ENCODE data around the gene CEMIP2.
"Not testable (repeated sequence)": the region's sequence is repeated elsewhere in the genome, so short reads cannot be mapped to it uniquely, and the experiment has no call there.

CEMIP2 gene

DNA sequence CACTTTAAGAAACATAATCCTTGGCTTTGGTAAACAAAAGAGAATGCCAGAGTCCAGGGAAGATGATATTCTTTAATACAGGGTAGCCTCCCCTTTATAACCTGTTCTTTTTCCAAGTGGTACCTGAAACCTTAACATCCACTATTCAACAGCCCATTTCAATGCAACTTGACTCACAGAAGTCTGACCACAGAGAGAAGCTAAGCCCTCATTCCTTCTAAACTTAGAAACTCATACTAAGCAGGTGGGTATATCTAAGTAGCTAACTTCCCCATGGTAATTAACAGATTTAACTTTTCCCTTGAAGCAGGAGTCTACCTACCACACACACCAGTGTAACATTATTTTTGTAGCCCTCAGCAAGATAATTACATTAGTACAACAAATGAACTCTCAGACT lies 91.9 kb downstream of the CEMIP2 start:
- H3K9me3 Mint-ChIP-seq: peaks cover 5% of the 10 kb centered on the region
- peak overlapping the region; percentile 28 for H3K27ac Mint-ChIP-seq
- ATAC-seq (peak; percentile 52), DNase-seq (no peak)
- H3K27me3 Mint-ChIP-seq: no peaks in the 10 kb centered on the region
- no peak overlapping the region for H3K4me3 Mint-ChIP-seq
- H3K4me1 Mint-ChIP-seq: peaks cover 32% of the 10 kb centered on the region
- H3K36me3 Mint-ChIP-seq (ENCODE audit: low read depth): peaks cover 7% of the 10 kb centered on the region

DNA sequence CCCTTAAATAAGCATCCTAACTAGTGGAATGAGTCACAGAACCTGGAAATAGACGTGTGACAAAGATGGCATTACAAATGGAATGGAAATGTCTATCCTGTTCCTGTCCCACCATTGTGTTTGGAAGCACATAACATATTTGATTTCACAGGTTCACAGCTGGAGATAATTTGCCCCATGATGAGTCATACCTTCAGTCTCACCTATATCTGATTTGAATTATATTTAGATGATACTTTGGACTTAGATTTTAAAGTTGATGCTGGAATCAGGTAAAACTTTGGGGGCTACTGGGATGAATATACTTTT lies 92.5 kb downstream of the CEMIP2 start:
- no peak for ATAC-seq

DNA sequence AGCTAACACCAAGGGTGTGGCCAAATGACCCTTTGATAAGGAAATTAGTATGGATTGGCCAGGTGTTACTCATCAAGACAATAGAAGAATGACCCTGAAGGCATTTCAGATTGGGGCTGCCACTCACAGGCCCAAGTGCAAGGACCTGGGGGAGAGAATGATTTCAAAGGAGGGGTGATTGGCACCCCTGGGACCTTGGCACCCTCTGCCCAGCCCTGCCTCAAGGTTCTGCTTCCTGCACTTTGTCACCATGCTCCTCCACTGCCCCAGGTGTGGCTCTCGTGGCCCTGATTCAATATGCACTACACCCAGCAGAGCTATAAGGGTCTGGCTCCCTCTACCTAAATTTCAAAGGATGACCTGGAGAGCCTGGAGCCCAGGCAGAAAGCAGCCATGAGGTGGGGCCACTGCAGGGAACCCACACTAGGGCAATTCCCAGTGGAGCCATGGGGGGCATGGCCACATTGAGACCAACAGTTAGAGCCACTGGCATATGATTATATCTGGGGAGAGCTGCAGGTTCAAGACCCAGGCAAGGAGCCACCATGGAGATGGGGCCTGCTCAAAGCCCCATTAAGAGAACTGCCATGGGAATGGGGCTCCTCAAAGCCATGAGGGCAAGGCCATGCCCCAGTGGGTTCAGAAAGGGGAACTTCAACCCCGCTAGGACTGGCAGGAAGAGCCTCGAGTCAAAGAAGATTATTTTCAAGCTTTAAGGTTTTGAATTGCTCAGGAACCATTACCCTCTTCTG lies 93.0 kb downstream of the CEMIP2 start:
- no peak overlapping the region for H3K4me3 Mint-ChIP-seq
- ATAC-seq (no peak), DNase-seq (no peak)
- H3K36me3 Mint-ChIP-seq (ENCODE audit: low read depth): peaks cover 7% of the 10 kb centered on the region
- H3K27ac Mint-ChIP-seq: no peak overlapping the region
- peaks cover 5% of the 10 kb centered on the region for H3K9me3 Mint-ChIP-seq
- no peaks in the 10 kb centered on the region for H3K27me3 Mint-ChIP-seq
- H3K4me1 Mint-ChIP-seq: peaks cover 32% of the 10 kb centered on the region

More for the DNA sequence above, 92.5 kb downstream of the CEMIP2 start:
- no peak overlapping the region for H3K4me3 Mint-ChIP-seq
- no peak for DNase-seq
- H3K36me3 Mint-ChIP-seq (ENCODE audit: low read depth): peaks cover 7% of the 10 kb centered on the region
- peaks cover 32% of the 10 kb centered on the region for H3K4me1 Mint-ChIP-seq
- H3K27me3 Mint-ChIP-seq: no peaks in the 10 kb centered on the region
- peaks cover 5% of the 10 kb centered on the region for H3K9me3 Mint-ChIP-seq
- no peak overlapping the region for H3K27ac Mint-ChIP-seq

DNA sequence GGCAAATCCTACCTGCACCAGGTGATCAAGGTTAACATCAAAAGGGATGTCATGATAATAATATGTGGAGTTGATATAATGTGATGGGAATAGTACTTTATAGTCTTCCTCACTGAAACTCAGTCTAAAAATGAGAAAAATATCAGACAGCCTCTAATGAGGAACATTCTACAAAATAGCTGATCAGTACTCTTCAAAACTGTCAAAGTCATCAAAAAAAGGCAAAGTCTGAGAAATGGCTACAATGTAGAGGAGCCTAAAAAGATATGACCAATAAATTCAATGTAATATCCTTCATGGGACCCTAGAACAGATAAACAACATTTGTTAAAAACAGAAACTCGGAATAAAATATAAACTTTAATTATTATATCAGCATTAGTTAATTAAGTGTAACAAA lies 95.7 kb downstream of the CEMIP2 start:
- no peak overlapping the region for H3K27ac Mint-ChIP-seq
- ATAC-seq (no peak), DNase-seq (no peak)
- no peak overlapping the region for H3K4me3 Mint-ChIP-seq
- peaks cover 5% of the 10 kb centered on the region for H3K9me3 Mint-ChIP-seq
- peaks cover 3% of the 10 kb centered on the region for H3K36me3 Mint-ChIP-seq (ENCODE audit: low read depth)
- H3K27me3 Mint-ChIP-seq: no peaks in the 10 kb centered on the region
- H3K4me1 Mint-ChIP-seq: peaks cover 17% of the 10 kb centered on the region

DNA sequence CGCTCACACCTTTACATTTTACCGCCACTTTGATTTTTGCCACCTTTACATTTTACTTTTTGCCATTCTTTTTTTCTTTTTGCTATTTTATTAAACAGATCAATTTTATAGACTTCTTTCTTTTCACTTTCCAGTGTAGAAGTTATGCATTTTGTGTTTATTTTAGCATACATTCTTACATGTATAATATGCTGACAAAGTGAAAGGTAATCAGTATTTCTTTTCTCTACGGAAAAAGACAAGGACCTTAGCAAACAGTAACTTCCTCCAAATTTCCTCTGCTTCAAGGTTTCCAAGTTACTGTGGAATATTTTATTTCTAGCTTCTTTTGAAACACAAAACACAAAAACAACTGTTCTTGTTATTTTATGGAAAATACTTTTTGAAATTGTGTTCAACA lies 97.0 kb downstream of the CEMIP2 start:
- H3K36me3 Mint-ChIP-seq (ENCODE audit: low read depth): peaks cover 3% of the 10 kb centered on the region
- no peak overlapping the region for H3K4me3 Mint-ChIP-seq
- H3K27ac Mint-ChIP-seq: no peak overlapping the region
- peaks cover 8% of the 10 kb centered on the region for H3K4me1 Mint-ChIP-seq
- DNase-seq (no peak), ATAC-seq (no peak)
- peaks cover 5% of the 10 kb centered on the region for H3K9me3 Mint-ChIP-seq
- no peaks in the 10 kb centered on the region for H3K27me3 Mint-ChIP-seq

DNA sequence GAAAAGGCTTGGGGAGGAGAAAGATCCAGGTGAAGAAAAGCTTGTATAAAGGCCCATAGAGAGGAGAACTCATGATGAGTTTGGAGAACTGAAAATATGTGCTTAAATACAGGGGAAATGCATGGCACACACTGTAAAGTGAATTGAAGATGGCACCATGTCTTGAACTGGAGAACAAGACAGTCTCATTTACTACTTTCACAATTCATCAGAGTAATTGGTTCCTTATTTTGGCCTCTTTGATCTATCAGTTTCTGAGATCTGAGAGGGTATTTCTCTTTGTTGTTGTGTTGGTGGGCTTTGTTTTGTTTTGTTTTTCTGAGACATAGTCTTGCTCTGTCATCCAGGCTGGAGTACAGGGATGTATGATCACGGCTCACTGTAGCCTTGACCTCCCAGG lies 98.2 kb downstream of the CEMIP2 start:
- ATAC-seq (no peak), DNase-seq (no peak)
- Mint-ChIP-seq H3K4me3 (no peak overlapping the region), H3K27ac (no peak overlapping the region), H3K9me3 (no peaks in the 10 kb centered on the region), H3K27me3 (no peaks in the 10 kb centered on the region), H3K4me1 (no peaks in the 10 kb centered on the region), H3K36me3 (ENCODE audit: low read depth) (no peaks in the 10 kb centered on the region)

DNA sequence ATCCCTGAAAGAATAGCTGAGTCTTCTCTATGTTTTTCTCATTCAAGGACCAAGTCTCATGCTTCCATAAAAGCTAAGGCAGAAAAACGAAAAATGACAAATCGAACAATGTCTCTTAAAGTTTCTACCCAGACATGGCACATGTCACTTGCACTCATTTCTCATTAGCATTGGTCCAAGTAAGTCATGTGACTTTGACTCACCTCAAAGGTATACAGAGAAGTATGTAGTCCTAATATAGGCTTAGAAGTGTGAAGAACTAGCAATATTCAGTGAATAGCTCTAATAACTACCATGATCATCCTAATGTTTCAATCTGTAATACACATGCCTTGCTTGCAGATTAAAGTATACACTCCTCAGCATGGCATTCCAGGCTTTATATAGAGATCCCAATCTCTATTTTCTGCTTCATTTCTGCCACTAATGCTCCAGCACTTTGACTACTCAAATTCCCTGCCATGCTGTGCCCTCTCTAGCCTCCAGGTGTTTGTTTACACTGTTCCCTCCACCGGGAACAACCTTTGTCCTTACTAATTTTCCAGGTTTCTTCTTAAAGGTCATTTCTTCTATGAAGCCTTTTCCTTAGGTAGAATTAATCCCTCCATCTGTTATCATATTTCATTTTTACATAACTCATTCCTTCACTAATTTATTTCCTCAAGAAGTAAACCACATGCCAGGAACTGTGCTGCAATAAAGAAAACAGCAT lies 98.9 kb downstream of the CEMIP2 start:
- no peak for ATAC-seq
- no peaks in the 10 kb centered on the region for H3K27me3 Mint-ChIP-seq
- H3K4me1 Mint-ChIP-seq: no peaks in the 10 kb centered on the region
- no peak overlapping the region for H3K27ac Mint-ChIP-seq
- no peaks in the 10 kb centered on the region for H3K9me3 Mint-ChIP-seq
- H3K36me3 Mint-ChIP-seq (ENCODE audit: low read depth): no peaks in the 10 kb centered on the region
- H3K4me3 Mint-ChIP-seq: no peak overlapping the region
- no peak for DNase-seq

DNA sequence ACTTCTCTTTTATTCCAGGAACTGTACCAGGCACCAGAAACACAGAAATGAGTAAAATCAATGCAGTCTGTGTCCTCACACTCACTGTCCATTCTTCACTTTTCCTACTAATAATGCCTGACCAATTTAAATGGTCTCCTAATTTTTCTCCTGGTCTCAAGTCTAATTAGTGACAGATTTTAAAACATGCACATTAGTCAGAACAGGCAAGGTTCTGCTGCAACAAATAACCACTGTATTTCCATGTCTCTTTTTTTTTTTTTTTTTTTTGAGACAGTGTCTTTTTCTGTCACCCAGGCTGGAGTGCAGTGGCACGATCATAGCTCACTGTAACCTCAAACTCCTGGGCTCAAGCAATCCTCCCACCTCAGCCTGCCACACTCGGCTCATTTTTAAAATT lies 99.6 kb downstream of the CEMIP2 start:
- no peak overlapping the region for H3K27ac Mint-ChIP-seq
- H3K36me3 Mint-ChIP-seq (ENCODE audit: low read depth): no peaks in the 10 kb centered on the region
- H3K4me3 Mint-ChIP-seq: no peak overlapping the region
- no peaks in the 10 kb centered on the region for H3K4me1 Mint-ChIP-seq
- no peaks in the 10 kb centered on the region for H3K9me3 Mint-ChIP-seq
- DNase-seq (no peak), ATAC-seq (no peak)
- H3K27me3 Mint-ChIP-seq: no peaks in the 10 kb centered on the region

DNA sequence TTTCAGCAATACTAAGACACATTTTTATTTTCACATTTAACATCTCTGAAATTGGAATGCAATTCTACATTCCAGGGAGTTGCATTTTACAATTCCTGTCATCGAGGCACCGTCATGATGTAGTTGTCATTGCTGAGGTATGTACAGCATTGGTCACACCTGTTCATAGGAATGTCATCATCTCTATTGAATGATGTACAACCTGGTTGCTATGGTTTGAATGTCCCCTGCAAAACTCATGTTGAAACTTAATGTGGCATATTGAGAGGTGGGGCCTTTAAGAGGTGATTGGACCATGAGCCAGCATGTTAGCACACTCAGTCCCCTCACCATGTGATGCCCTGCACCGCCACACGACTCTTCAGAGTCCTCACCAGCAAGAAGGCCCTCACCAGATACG lies 103.1 kb downstream of the CEMIP2 start:
- Mint-ChIP-seq H3K36me3 (ENCODE audit: low read depth) (no peaks in the 10 kb centered on the region), H3K4me3 (no peak overlapping the region), H3K4me1 (no peaks in the 10 kb centered on the region), H3K9me3 (no peaks in the 10 kb centered on the region), H3K27ac (no peak overlapping the region), H3K27me3 (no peaks in the 10 kb centered on the region)
- ATAC-seq (no peak), DNase-seq (no peak)

DNA sequence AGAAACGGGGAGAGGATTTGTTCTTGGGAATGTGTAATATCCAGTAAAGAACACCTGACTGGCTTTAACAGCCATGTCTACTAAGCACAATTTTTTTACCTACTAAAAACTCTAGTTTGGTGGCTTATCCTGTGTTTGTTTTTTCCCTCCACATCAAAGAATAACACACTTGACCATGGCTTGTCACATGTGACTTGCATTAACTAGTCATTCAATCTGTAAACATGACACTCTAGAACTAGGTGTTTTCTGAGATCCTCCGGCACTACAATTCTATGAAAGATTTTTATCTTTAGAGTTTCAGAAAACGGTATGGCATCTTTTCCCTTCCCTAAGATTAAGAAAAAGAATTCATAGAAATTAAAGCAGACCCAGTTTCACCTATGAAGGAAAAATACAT lies 103.7 kb downstream of the CEMIP2 start:
- Mint-ChIP-seq H3K27me3 (no peaks in the 10 kb centered on the region), H3K9me3 (no peaks in the 10 kb centered on the region), H3K27ac (no peak overlapping the region), H3K4me1 (no peaks in the 10 kb centered on the region), H3K36me3 (ENCODE audit: low read depth) (no peaks in the 10 kb centered on the region), H3K4me3 (no peak overlapping the region)
- ATAC-seq: no peak
- DNase-seq: no peak

DNA sequence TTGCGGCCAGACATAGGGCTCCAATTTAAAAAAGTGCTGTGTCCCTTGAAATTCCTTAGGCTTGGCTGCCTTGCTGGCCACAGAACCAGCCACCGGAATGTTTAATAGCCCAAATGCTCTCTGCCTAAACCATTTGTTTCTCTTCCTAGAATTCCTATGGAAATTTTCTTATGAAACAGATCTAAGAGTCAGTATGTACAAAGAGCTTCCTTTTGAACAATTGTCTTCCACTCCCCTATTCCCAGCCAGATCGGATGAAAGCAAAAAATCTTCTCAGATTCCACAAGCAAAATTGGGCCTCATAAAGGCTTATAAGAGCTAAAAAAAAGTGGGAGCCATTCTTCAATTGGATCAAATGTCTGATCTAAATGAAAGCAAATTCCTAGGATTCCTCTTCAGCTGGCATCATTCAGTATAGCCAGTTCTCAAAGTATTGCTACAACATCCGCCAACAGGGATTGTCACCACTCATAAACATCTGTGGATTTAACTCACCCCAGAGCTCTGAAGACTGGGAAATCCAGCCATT lies 104.3 kb downstream of the CEMIP2 start:
- no peak overlapping the region for H3K4me3 Mint-ChIP-seq
- DNase-seq (no peak), ATAC-seq (no peak)
- no peaks in the 10 kb centered on the region for H3K36me3 Mint-ChIP-seq (ENCODE audit: low read depth)
- no peaks in the 10 kb centered on the region for H3K9me3 Mint-ChIP-seq
- H3K27me3 Mint-ChIP-seq: no peaks in the 10 kb centered on the region
- H3K4me1 Mint-ChIP-seq: no peaks in the 10 kb centered on the region
- no peak overlapping the region for H3K27ac Mint-ChIP-seq

DNA sequence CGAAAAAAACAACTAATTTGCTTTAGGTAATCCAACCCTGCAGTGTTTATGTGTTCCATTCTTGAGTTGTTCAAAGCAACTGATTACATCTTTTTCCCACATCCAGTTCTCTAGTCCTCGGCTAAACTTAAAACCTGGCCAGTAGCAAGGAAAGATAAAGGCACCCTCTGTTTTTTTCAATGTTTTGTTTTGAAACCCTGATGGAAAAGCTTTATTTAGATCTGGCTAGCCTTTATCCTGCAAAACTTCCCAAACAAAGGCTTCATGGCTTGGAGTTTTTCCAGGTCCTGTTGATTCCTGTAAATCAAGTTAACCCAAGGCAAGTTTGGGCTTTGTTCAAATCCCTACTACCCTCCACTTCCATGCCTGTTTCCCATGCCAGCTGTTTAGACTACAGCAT lies 105.1 kb downstream of the CEMIP2 start:
- H3K27me3 Mint-ChIP-seq: peaks cover under 1% of the 10 kb centered on the region
- H3K27ac Mint-ChIP-seq: no peak overlapping the region
- peaks cover 2% of the 10 kb centered on the region for H3K9me3 Mint-ChIP-seq
- no peak for ATAC-seq
- H3K4me1 Mint-ChIP-seq: no peaks in the 10 kb centered on the region
- no peak for DNase-seq
- H3K4me3 Mint-ChIP-seq: no peak overlapping the region
- no peaks in the 10 kb centered on the region for H3K36me3 Mint-ChIP-seq (ENCODE audit: low read depth)

DNA sequence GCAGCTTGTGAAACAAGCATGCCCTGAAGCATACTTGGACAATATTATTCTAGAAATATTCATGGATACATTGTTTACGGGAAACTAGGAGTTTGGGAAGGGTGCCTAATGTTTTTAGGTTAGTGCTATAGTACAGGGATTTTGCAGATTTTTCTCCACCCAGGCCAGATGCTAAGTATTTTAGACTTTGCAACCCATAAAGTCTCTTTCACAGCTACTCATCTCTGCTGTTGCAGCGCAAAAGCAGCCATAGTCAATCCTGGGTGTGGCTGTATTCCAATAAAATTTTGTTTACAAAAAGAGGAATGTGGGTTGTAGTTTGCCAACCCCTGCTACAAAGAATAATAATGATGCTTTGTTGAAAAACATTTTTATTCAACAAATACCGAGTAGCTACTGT lies 106.2 kb downstream of the CEMIP2 start:
- Mint-ChIP-seq H3K9me3 (peaks cover 13% of the 10 kb centered on the region), H3K27me3 (peaks cover 4% of the 10 kb centered on the region), H3K4me1 (no peaks in the 10 kb centered on the region), H3K36me3 (ENCODE audit: low read depth) (peaks cover 4% of the 10 kb centered on the region), H3K27ac (no peak overlapping the region), H3K4me3 (no peak overlapping the region)
- ATAC-seq: no peak
- no peak for DNase-seq

DNA sequence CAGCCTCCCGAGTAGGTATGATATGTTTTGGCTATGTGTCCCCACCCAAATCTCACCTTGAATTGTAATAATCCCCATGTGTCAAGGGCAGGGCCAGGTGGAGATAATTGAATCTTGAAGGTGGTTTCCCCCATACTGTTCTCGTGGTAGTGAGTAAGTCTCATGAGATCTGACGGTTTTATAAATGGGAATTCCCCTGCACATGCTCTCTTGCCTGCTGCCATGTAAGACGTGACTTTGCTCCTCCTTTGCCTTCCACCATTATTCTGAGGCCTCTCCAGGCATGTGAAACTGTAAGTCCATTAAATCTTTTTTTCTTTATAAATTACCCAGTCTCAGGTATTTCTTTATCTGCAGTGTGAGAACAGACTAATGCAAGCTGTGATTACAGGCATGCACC lies 111.0 kb downstream of the CEMIP2 start:
- not testable (repeated sequence) for H3K36me3 Mint-ChIP-seq (ENCODE audit: low read depth); H3K27ac Mint-ChIP-seq; H3K27me3 Mint-ChIP-seq; ATAC-seq; H3K4me1 Mint-ChIP-seq; H3K4me3 Mint-ChIP-seq; DNase-seq
- H3K9me3 Mint-ChIP-seq: peaks cover 19% of the 10 kb centered on the region

DNA sequence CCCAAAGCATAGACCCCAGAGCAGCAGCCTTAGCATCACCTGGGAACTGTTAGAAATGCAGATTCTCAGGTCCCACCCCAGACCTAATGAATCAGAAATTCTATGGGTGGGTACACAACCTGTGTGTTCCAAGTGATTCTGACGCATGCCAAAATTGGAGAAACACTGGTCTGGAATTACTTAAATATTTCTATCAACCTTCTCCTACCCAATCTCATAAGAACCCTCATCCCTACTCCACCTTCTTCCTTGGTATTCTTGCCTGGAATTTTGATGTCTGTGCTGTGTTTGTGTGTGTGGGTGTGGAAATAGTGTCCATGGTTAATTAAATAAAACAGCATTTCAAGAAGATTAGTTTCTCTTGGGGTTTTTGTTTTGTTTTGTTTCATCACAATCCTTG lies 111.8 kb downstream of the CEMIP2 start:
- no peak overlapping the region for H3K27ac Mint-ChIP-seq
- H3K4me3 Mint-ChIP-seq: no peak overlapping the region
- H3K4me1 Mint-ChIP-seq: no peaks in the 10 kb centered on the region
- peaks cover 19% of the 10 kb centered on the region for H3K9me3 Mint-ChIP-seq
- no peak for ATAC-seq
- H3K36me3 Mint-ChIP-seq (ENCODE audit: low read depth): peaks cover 4% of the 10 kb centered on the region
- peaks cover 4% of the 10 kb centered on the region for H3K27me3 Mint-ChIP-seq
- no peak for DNase-seq

Data from activated naive CD8-positive, alpha-beta T cell treated with anti-CD3 and anti-CD28 coated beads, Interleukin-2, amount 50 U/mL, for 24 hours (primary cell).